H1 (cell line): ENCODE results near the gene SV2A. TPM values are rescaled to one million over a fixed set of nuclear protein-coding genes. Genes with fewer than 3 reads are reported as not detected.

Source experiments
- ASH2L ChIP-seq: fragments of 200-600, 300-600 bp; sonication (generic); IDR thresholded peaks from one replicate; pipeline ENCODE4 v1.7.1; 2017; ENCODE audit warnings: low read length
- BRCA1 ChIP-seq: IDR thresholded peaks from 2 replicates; pipeline ENCODE4 v1.6.1; 2012; ENCODE audit warnings: low read depth, low read length, improper control_type of control experiment
- CHD1 ChIP-seq: IDR thresholded peaks from 2 replicates; pipeline ENCODE4 v1.6.1; 2012; ENCODE audit warnings: low read depth, low read length, improper control_type of control experiment
- CTCF ChIP-seq, 3 experiments: IDR thresholded peaks; 1 replicate in 2 of 3; 2 replicates in 1 of 3; pipeline versions ENCODE4 v1.5.1 to v1.6.1; 2011; ENCODE audit warnings: low read length in 3 of 3, mild to moderate bottlenecking in 3 of 3, inconsistent platforms in 2 of 3, low read depth in 1 of 3, moderate library complexity in 1 of 3; ENCODE audit not compliant: insufficient read depth in 1 of 3; ENCODE audit errors: control extremely low read depth in 1 of 3
- TAF7 ChIP-seq: optimal IDR thresholded peaks from 2 replicates; pipeline ENCODE3; 2011; ENCODE audit warnings: low read depth, mild to moderate bottlenecking, inconsistent platforms, low read length, moderate library complexity, borderline replicate concordance
- TEAD4 ChIP-seq: IDR thresholded peaks from 2 replicates; pipeline ENCODE4 v1.6.1; 2012; ENCODE audit warnings: low read depth, low read length, inconsistent platforms, mixed read lengths
- polyA plus RNA-seq, 7 experiments: library from polyadenylated mRNA; depleted of rRNA in 3 of 7; stranded (reverse) in 5 of 7; unstranded in 2 of 7; fragments of >200 nt in 5 of 7; fragments of 200-250 nt in 2 of 7; gene quantifications; 1 replicate in 5 of 7; 2 replicates in 1 of 7; 4 replicates in 1 of 7; pipeline versions ENCODE4 v1.2.1 to v1.2.3, GENCODE V29; 2011 to 2013; ENCODE audit warnings: missing spikeins in 2 of 7, mixed read lengths in 2 of 7
- total RNA-seq: library from RNA; stranded (reverse); fragmentation: NEBNext Ultra II Directional; extraction: Animal tissue kit (Norgen Biotek cat#: 25700); gene quantifications from 2 replicates; pipeline ENCODE4 v1.2.1, GENCODE V29; 2021

SV2A gene
- total and polyA plus RNA-seq, 2 of the 8 experiments (the other 6 are each of a cell fraction or from before 2014, with no cell fraction given), result 41.8 to 51.8 TPM

- TF ChIP-seq CTCF (IDR thresholded peaks at IDR 0.05; ENCODE audit: control extremely low read depth in 1 of 3, insufficient read depth in 1 of 3, low read depth in 1 of 3, low read length in 3 of 3) (peak; percentile 48 to 65 (median 61)), ASH2L (peak; percentile 90), CHD1 (peak; percentile 36; the same call in 1 of the 2 replicates), BRCA1 (no peak), TAF7 (peak; percentile 15), TEAD4 (peak; percentile 77)
Measured at GRCh38 chr1:149888247-149888998, 29.2 kb downstream of the SV2A start (continued).
